Pulmonary artery endothelial cell (primary cell): Measurements from ENCODE around the gene CDC42BPA. TPM values are rescaled to one million over a fixed set of nuclear protein-coding genes. Genes with fewer than 3 reads are reported as not detected.

ENCODE experiments used
- DNase-seq: peaks from one replicate; pipeline ENCODE4 v3.0.0-alpha.2; 2011; ENCODE audit warnings: low read depth, low spot score
- total RNA-seq: library from RNA; depleted of rRNA; stranded (reverse); fragments of >200 nt; gene quantifications from 2 replicates; pipeline ENCODE4 v1.2.3, GENCODE V29; 2014

CDC42BPA gene
- total RNA-seq, 1 donor from 2014 or later: 67.7 TPM

GRCh38 chr1:226948480-226948879, 369.8 kb downstream of the CDC42BPA start:
- no peak for DNase-seq

DNA sequence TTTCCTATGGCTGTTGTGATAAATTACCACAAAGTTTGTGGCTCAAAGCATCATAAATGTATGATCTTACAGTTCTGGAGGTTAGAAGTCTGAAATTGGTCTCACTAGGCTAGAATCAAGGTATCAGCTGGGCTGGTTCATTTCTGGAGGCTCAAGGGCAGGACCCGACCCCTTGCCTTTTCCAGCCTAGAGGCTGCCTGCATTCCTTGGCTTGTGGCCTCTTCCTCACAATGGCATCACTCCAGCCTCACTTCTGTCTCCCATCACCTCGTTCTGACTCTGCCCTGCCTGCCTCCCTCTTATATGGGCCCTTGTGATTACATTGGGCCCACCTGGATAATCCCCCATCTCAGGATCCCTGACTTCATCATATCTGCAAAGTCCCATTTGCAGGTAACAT, 370.2 kb downstream of the CDC42BPA start:
- no peak for DNase-seq

GRCh38 chr1:226946841-226947240, 371.5 kb downstream of the CDC42BPA start:
- DNase-seq: no peak

GRCh38 chr1:226946285-226946684, 372.0 kb downstream of the CDC42BPA start:
- no peak for DNase-seq

DNA sequence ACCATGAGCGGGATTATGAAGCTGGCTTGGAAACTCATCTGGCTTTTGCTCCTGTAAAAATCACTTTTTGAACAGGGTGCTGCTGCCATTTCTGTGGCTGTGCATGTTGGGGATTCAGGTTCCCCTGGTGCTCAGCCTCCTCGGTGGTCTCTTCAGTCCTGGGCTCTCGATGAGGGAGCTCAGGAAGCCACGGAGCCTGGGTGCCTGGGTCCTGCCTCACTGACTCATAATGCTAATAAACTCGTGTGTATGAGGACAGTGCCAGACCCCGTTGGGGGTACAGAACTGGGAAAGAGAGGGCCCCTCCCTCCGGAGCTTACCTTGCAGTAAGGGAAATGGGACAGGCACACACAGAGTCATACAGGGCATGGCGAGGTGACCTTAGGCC, 372.4 kb downstream of the CDC42BPA start:
- no peak for DNase-seq

- DNase-seq: no peak
Measured at GRCh38 chr1:226945106-226945857, 373.0 kb downstream of the CDC42BPA start.

DNA sequence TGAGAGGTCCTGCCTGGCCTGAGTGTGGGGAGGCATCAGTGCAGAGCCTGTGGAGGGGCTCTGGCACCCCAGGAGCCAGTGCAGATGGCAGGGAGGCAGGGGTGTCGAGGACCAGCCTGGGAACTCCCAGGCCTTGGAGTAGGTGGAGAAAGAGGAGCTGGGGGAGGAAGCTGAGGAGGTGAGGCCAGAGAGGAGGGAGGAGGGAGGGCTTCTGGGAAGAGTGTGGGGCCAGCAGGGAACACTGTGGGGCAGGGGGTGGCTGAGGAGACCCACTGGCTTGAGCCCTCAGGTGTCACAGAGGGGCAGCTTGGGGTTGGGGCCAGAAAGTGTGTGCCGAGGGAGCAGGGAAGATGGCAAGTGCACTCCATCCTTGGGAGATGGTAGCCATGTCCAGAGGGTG, 374.4 kb downstream of the CDC42BPA start:
- DNase-seq: no peak

GRCh38 chr1:226943156-226943555, 375.1 kb downstream of the CDC42BPA start:
- DNase-seq: no peak

DNA sequence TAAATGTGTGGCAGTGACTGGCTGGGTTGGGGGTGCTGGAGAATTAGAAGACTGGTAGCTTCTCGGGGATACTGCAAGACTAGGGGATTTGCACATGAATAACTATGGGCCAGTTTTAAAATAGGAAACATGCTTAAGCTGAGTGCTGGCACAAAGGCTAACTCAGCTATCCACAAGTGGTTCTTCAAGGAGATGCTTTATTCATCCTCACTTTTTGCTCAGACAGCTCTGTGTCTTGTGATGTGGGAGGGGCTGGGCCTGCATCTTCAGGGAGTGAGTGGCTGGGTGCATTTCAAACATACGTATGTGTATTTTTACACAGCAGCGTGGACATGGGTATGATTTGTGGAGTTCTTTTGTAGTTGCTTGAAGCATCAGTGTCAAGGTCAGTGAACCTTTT, 375.9 kb downstream of the CDC42BPA start:
- DNase-seq: no peak

- no peak for DNase-seq
Measured at GRCh38 chr1:226940806-226941067, 377.6 kb downstream of the CDC42BPA start.

- DNase-seq: peak; percentile 98
Measured at GRCh38 chr1:226940029-226940805, 378.1 kb downstream of the CDC42BPA start, which contains the start of gene COQ8A. Gene COQ8A (plus strand): TSS chr1:226940294. CDS start chr1:226961386, 21,092 bp downstream.

Other genes starting within 250 kb of the CDC42BPA start
- 9.6 and 13.3 TPM in 2 replicates for gene ZNF678, start 245.1 kb upstream of the CDC42BPA start, total RNA-seq